NB4 (cell line): ENCODE data around the gene ARHGEF7.

Source experiments
- POLR2A ChIP-seq: IDR thresholded peaks from 2 replicates; pipeline ENCODE4 v1.6.1; 2011; ENCODE audit warnings: mild to moderate bottlenecking; ENCODE audit not compliant: insufficient read length; ENCODE audit errors: extremely low read depth
- TF ChIP-seq, protein P1 (sequence below): IDR thresholded peaks from one replicate; pipeline ENCODE4 v1.5.1; 2012; ENCODE audit warnings: low read depth, low read length
- TF ChIP-seq, protein P2 (sequence below): IDR thresholded peaks from 2 replicates; pipeline ENCODE4 v1.6.1; 2011; ENCODE audit warnings: low read depth, low read length

GRCh38 chr13:111338841-111339240, 223.7 kb downstream of the ARHGEF7 start:
- TF ChIP-seq, protein P1, sequence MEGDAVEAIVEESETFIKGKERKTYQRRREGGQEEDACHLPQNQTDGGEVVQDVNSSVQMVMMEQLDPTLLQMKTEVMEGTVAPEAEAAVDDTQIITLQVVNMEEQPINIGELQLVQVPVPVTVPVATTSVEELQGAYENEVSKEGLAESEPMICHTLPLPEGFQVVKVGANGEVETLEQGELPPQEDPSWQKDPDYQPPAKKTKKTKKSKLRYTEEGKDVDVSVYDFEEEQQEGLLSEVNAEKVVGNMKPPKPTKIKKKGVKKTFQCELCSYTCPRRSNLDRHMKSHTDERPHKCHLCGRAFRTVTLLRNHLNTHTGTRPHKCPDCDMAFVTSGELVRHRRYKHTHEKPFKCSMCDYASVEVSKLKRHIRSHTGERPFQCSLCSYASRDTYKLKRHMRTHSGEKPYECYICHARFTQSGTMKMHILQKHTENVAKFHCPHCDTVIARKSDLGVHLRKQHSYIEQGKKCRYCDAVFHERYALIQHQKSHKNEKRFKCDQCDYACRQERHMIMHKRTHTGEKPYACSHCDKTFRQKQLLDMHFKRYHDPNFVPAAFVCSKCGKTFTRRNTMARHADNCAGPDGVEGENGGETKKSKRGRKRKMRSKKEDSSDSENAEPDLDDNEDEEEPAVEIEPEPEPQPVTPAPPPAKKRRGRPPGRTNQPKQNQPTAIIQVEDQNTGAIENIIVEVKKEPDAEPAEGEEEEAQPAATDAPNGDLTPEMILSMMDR = no peak
- no peak for TF ChIP-seq POLR2A
- TF ChIP-seq, protein P2, sequence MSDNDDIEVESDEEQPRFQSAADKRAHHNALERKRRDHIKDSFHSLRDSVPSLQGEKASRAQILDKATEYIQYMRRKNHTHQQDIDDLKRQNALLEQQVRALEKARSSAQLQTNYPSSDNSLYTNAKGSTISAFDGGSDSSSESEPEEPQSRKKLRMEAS = no peak
